Amniotic epithelial cell (primary cell): ENCODE data around the gene BAIAP3.
"Not testable (repeated sequence)": the region's sequence is repeated elsewhere in the genome, so short reads cannot be mapped to it uniquely, and the experiment has no call there.

Source experiments
- DNase-seq: peaks from one replicate; pipeline ENCODE4 v3.0.0-alpha.2; 2010; ENCODE audit warnings: low read depth

Gene BAIAP3

DNA sequence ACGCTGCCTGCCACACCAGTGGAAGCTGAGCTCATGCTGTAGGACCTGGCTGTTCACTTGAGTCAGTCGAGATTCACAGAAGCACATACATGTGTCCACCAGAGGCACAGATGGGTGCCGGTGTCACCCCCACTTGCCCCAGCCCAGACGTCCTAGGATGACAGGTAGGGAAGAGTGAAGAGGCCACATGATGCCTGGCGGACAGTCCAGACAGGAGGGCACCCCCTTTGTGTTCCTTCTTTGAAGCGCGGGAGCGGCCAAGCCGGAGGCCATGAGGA is 15.2 kb upstream of the BAIAP3 start:
- DNase-seq: no peak

DNA sequence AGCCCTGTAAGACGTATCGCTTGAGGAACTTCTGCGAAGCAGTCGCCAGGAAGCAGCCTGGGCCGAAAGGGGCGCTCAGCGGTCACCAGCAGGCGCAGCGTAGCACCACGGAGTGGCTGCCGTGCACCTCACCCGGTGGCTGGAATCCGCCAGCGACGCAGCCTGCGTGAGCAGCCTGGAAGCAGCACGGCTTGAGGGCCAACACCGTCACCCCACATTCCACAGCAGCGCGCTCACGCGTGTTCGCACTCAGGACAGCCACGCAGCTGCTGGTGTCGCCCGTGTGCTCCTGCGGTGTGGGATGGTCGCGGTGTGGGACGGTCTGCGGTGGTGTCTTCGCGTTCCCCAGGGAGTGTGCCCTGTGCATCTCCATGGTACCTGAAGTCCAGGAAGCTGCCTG is 14.4 kb upstream of the BAIAP3 start:
- no peak for DNase-seq

DNA sequence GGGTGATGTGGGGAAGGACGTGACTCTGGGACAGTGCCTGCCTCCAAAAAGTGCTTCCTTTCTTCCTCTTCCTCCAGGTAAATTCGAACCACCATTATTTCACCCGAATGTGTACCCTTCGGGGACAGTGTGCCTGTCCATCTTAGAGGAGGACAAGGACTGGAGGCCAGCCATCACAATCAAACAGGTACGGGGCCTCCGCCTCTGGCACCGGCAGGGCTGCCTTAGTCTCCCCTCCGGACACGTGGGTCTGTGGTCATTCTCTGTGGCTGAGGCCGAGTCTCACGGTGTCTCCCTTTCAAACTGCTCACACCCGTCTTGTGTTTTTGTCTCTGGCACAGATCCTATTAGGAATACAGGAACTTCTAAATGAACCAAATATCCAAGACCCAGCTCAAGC is 13.3 kb upstream of the BAIAP3 start:
- no peak for DNase-seq

DNA sequence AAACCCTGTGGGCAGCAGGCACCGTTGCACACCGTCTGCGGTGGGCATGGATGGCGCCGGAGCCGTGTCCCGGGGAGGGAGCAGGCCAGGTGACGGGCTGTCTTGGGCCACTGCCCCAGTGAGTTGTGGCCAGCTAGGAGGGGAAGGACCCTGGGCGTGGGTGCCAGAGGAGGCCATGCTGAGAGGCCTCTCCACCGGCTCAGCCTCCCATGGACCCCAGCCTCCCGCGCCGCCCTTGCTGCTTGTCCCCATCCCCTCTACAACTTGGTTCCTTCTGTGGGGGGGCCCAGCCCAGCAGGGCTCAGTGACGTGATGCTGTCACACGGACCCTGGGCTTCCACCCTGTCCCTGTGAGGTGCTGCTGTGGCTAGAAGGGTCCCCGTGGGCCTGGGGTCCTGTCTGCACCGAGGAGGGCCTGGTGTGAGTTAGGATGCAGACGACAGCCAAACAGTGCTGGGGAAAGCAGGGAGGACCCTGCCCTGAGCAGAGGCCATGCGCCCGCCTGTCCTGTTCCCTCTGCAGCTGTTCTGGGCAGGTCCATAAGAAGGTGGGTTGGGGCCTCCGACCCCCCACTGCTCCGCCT is 12.7 kb upstream of the BAIAP3 start:
- no peak for DNase-seq

DNA sequence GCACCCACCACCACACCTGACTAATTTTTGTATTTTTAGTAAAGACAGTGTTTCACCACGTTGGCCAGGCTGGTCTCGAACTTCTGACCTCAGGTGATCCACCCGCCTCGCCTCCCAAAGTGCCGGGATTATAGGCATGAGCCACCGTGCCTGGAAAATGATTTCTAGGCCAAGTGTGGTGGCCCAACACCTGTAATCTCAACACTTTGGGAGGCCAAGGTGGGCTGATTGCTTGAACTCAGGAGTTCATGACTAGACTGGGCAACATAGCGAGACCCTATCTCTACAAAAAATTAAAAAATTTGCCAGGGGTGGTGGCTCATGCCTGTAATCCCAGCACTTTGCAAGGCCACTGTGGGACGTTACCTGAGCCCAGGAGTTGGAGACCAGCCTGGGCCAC is 11.0 kb upstream of the BAIAP3 start:
- no peak for DNase-seq

DNA sequence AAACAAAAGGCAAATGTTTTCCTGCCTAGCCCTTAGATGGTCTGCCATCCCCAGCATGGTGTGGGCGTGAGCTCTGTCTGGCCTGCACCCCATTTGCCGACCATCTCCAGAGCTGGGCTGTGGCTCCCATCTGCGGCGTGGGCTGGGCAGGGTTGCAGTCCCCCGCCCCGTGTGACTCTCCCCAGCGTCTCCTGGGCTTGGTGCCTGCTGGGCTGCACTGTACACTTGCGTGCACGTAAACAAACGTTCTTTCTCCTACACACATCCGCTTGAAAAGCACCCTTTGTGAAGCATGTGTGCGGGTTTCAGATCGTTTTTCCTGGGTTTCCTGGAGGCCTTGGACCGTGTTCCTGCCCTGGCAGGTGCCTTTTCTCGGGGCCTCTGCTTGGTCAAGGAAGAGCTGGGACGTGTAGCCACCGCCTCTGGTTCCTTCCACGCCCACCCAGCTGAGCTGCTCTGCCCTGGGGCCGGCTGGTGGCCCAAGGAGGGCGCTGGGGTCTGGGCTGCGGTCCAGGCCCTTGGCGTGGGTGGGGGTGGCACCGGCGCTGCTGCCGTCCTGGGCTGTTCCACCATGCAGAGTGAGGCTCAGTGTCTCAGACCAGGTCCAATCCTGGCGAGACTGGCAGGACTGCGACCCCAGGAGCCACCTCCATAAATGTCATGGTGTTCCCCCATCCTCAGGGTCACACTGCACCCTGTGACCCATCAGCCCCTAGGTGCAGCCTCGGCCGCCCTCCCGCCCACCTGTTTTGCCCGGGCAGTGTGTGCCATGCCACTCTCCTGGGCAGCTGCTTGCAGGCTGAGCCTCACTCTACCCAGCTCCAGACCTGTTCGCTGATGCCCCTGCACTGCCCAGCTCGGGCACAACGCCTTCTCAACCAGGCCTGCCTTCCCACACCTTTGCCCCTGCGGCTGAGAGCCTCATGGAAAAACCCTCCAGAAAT is 9.9 kb upstream of the BAIAP3 start:
- no peak for DNase-seq

DNA sequence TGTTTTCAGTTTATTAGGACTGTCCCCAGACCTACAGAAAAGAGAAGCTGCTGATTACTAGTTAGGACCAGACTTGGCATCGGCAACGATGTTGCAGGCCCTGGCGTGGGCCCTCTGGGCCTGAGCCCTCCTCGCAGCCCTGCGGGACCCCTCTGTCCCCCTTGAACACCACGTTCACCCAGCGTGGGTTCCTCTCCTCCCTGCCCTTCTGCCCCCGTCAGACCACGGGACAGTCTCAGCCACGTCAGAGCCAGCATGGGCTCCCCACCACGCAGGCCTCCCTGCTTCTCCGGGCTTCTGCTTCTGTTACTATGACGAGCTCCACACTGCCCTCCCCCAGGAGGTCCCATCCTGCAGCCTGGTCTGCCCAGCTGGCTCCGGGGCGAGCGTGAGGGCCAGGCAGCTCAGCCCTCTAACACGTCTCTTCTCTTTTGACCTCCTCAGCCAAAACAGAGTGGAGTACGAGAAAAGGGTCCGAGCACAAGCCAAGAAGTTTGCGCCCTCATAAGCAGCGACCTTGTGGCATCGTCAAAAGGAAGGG is 9.1 kb upstream of the BAIAP3 start:
- peak; percentile 22 for DNase-seq

DNA sequence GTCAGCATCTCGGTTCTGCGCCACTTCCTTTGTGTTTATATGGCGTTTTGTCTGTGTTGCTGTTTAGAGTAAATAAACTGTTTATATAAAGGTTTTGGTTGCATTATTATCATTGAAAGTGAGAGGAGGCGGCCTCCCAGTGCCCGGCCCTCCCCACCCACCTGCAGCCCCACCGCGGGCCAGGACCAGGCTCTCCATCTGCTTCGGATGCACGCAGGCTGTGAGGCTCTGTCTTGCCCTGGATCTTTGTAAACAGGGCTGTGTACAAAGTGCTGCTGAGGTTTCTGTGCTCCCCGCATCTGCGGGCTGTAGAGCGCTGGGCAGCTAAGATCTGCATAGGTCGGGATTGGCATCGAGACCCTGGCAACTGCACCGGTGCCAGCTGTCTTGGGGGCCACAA is 8.2 kb upstream of the BAIAP3 start:
- no peak for DNase-seq

DNA sequence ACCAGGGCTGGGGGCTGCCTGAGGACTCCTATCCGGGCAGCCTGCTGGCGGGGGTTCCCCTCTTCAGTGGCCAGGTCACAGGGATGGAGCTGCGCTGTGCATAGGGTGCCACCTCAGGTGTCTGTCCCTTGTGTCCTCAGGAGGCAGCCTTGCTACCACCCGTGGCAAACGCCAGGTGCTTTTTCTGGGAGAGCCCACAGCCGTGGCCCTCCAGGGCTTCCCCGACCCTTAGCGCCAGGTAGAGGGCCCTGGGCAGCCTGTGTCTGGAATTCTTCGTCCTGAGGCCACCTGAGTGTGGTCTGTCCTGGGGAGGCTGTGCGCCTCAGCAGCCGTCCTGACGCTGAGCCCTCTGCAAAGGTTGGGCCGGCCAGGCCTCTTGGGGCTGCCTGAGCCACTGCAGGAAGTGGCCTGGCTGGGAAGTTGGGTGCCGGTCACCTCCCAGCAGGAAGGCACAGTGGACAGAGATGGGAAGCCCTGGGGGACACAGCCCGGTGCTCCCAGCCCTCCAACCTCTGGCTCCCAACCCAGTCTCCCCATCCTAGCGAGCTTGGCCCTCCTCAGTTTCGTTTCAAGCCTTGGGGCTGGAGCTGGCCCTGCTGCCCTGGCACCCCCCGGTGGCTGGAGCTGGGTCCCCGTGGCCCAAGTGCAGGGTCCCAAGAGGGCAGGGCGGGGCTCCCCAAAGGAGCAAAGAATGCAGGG is 7.6 kb upstream of the BAIAP3 start:
- DNase-seq: no peak

DNA sequence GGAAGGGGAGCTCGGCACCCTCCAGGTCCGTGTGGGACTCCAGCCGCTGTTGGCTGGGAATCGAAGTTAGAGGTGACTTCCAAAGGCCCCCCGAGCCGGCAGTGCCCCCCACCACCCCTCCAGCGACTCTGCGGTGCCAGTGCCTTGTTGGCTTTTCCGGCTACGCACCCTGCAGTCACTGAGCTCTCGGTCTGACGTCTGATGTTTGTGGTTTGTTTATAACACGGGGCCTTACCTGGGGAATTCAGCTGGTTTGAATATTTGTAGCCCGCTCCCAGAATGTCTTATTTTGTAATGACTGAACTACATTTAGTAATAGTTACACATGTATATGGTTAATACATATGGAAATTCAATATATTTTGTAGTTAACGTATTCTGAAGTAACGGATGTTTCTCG is 7.1 kb upstream of the BAIAP3 start:
- DNase-seq: no peak

DNA sequence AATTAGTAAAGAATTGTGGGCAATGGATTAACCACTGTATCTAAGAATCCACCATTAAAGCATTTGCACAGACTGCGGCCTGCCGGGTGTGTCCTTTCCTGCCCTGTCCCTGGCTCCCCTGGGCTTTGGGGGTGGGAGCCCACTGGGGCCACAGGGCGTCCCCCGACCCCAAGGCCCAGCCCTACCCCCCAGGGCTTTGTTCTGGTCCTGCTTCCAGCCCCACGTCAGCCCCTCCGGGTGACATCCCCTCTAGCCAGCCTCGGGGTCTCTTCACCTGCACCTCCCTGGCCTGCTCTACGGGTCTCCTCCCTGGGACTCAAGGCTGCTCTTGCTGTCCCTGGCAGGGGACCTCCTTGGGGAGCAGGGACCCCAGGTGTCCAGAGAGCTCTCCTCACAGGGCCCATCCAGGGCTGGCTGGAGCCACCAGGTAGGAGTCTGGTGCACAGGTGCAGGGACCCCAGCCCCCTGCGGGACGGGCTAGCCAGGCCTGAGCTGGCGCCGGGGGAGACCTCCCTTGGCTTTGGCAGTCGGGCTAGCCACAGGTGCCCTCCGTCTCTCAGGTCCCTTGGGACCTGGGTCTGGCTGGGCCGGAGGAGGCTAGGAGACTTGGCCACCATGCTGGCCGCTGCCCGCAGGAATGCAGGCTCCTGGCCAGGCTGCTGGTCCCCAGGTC is 6.4 kb upstream of the BAIAP3 start:
- no peak for DNase-seq

DNA sequence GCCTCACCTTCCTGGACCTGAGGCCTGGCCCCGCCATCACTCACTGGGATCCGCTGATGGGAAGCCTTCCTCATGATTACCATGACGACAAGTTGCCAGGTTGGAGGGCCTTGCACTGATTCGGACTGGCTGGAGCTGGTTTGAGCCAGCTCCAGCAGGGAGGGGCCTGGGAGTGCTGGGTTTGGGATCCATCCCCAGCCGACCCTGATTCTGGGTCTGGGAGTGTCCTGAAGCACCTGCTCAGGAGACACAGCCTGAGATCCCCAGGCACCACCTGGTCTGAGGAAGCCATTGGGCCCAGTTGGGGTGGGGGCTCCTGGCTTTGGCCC is 5.9 kb upstream of the BAIAP3 start:
- no peak for DNase-seq

DNA sequence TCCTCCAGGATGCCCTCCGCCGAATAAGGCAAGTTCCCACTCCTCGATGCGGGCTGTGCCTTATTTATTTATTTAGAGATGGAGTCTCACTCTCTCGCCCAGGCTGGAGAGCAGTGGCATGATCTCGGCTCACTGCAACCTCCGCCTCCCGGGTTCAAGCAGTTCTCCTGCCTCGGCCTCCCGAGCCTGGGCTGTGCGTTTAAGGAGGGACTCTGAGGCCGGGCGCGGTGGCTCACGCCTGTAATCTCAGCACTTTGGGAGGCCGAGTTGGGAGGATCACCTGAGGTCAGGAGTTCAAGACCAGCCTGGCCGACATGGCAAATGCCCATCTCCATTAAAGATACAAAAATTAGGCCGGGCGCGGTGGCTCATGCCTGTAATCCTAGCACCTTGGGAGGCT is 5.3 kb upstream of the BAIAP3 start:
- DNase-seq: not testable (repeated sequence)

DNA sequence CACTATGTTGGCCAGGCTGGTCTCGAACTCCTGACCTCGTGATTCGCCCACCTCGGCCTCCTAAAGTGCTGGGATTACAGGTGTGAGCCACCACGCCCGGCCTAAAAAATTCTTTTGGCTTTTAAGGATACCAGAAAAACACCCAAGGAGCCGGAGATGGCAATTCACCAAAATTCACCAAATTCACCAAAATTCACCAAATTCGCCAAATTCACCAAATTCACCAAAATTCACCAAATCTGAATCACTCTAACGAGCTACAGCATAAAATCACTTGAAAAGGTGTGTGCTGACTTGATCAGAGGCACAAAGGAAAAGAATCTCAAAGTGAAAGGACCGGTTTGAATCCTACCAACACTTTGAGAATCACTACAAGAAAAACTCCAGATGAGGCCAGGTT is 4.5 kb upstream of the BAIAP3 start:
- not testable (repeated sequence) for DNase-seq

DNA sequence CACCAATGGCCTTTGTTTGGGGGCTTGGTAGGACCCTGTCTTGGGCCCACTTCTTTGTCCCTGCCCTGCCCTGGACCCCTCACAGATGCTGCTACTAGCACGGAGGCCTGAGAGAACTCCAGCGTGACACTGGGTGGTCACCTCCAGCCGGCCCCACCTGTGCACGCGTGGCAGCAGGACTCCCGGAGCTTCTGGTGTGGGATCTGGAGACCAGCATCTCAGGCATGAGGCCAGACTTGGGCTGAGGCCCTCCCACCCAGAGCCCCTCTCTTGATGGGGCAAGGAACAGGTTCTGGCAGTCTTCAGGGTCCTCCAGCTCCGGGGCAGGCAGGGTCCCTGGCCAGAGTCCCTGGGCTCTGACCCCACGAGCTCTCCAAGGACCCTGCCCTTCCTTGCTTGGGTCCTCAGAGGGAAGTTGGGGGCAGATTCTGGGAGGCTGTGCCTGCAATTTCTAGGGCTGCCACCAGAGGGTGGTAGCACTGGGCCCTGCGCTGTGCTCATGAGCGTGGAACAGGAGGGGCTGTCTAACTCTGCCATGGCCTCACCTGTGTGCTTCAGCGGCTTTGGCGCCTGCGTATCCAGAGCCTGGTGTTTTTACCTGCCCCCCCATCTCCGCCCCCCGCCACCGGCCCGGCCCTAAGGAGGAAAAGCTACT is 3.1 kb upstream of the BAIAP3 start:
- DNase-seq: no peak

DNA sequence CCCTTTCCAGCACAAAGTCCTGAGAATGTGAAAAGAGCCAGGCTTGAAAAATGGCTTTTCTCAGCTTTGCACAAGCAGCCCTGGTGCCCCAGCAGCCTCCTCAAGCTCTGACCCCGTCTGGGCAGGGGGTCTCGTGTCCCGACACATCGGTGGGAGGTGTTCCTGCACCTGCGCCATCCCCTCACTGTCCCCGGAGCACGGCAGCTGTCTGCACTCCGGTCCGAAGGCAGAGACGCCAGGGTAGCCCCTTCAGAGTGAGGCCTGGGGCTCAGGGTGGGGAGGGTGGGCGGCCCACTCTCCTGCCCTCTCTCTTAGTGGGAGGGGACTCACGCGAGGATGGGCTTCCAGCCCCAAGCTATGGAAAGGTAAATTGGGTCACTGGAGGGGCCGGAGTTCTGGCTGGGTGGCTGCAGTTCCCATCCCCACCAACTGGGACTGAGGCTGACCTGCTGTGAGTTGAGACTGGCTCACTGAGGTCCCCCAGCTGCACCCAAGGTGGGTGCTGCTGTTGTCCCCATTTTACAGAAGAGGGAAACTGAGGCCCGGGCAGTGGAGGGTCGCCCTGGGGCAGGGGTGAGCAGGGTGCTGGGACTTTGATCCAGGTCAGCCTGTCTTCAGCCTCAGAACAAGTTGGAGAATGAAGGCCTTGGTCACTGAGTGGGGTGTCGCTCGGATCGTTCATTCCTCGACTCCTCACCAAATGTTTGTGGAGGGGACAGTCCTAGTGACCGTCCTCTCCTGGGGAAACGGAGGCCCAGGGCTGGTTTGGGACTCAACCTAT is 2.3 kb upstream of the BAIAP3 start:
- no peak for DNase-seq

DNA sequence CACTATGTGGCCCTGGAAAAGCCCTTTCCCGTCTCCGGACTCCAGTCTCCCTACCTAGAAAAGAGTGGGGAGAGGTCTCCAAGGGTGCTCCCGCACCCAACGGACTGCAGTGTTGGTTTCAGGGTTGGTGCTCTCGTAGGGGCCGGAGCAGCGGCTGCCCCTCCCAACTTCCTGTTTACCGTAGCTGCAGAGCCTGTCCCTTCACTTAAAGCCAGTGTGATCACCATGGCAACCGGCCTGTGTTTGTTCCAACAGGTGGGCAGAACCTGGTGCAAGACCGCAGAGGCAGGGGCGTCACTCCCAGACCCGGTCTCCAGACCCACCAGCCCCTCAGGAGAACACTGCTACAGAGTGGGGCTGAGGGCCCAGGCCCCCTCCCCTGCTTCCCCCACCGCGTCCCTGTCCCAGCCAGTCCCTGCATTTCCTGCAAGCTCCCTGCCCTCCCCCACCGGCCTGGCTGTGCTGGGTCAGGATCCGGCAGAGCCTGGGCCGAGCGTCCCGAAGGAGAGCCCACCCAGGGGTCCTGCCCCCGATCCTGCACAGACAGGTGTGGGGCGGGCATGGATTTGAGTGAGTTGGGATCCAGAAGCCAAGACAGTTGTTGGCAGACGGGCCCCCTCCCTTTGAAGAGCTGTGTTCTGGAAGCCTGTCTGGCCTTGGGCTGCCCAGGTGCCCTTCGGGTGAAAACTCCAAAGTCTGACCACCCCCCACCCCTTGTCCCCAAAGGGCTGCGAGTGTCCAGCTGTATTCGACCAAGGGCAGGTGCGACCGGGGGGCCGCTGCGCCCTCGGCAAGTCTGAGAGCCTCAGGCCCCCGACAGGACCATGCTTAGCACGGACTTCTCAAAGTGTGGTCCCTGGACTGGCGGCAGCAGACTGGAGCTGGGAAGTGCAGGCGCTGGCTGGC is 1.5 kb upstream of the BAIAP3 start:
- peak; percentile 79 for DNase-seq

DNA sequence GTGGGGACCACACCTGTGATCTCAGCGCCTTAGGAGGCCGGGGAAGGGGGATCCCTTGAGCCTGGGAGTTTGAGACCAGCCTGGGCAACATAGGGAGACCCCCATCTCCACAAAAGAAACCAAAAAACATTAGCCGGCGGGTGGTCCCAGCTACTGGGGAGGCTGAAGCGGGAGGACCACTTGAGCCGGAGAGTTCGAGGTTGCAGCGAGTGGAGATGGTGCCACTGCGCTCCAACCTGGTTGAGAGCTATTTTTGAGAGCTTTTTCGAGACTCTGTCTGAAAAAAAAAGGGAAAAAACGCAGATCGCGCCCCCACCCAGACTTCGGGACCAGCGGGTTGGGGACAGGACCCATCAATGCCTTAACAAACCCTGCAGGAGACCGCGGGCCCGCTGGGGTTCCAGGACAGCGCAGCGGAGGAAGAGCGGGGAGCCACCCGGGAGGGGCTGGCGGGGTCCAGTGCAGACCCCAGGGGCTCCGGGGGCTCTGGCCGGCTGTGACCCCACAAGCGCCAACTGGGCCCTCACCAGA is 762 bp upstream of the BAIAP3 start:
- DNase-seq: no peak

DNA sequence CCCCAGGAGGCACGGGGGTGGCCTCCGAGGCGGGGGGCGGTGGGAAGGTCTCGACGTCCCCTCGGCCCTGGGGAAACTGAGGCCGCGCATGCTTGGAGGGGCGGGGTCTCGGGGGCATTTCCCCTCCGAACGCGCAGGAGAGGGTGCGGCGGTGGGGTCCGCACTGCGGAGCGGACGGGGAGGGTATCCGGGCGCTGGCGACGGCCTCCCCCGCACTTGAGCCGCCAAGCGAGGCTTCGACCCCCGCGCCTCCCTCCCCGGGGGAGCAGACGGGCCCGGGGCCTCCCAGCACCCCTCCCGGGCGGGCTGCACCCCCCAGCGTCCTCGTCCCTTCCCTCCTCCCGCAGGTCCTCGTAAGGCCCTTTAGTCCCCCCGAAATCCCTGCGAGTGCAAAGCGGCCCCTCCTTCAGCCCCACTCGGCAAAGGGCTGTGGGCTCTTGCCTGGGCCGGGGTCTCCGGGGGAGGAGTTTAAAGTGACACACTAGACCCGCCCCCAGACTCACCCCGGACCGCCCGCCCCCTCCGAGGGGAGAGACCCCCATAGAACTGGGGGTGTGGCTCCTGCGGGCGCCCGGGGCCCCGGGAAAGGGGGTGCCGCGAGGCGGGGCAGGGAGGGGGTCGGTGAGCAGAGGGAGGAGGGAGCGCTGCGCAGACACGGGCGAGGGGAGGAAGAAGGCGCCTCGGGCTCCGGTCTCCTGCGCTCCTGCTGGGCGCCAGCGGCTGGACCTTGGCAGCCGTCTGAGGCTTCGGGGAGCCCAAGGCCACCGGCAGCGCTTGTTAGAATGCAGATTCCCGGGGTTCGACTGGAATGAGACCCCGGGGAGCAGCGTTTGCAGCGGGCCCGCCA is 632 bp downstream of the BAIAP3 start:
- no peak for DNase-seq
